PC-9 (cell line): ENCODE data around the gene BMI1.

Source experiments
- EZH2 ChIP-seq: fragments of 200-600 bp; sonication (generic); IDR thresholded peaks from 2 replicates; pipeline ENCODE4 v1.8.0; 2017; ENCODE audit warnings: antibody characterized with exemption, low read depth
- TF ChIP-seq, protein P1 (sequence below): fragments of 200-600 bp; sonication (generic); conservative IDR thresholded peaks from 2 replicates; pipeline ENCODE4 v1.6.1; 2017; ENCODE audit warnings: mixed run types, antibody characterized with exemption, mild to moderate bottlenecking, moderate library complexity

- TF ChIP-seq, protein P1, sequence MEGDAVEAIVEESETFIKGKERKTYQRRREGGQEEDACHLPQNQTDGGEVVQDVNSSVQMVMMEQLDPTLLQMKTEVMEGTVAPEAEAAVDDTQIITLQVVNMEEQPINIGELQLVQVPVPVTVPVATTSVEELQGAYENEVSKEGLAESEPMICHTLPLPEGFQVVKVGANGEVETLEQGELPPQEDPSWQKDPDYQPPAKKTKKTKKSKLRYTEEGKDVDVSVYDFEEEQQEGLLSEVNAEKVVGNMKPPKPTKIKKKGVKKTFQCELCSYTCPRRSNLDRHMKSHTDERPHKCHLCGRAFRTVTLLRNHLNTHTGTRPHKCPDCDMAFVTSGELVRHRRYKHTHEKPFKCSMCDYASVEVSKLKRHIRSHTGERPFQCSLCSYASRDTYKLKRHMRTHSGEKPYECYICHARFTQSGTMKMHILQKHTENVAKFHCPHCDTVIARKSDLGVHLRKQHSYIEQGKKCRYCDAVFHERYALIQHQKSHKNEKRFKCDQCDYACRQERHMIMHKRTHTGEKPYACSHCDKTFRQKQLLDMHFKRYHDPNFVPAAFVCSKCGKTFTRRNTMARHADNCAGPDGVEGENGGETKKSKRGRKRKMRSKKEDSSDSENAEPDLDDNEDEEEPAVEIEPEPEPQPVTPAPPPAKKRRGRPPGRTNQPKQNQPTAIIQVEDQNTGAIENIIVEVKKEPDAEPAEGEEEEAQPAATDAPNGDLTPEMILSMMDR, result no peak
- no peak for TF ChIP-seq EZH2
Observed at GRCh38 chr10:22346096-22346661, 25.3 kb downstream of the BMI1 start.
